A549 (cell line): Measurements from ENCODE around the gene SULF2.

Experiments used
- CTCF ChIP-seq: fragments of >200 bp; sonication (Bioruptor Twin); formaldehyde crosslinking; IDR thresholded peaks from 3 replicates; pipeline ENCODE4 v1.5.1; 2016
- ESRRA ChIP-seq: fragments of 150-350 bp; IDR thresholded peaks from 2 replicates; pipeline ENCODE4 v1.6.1; 2014; ENCODE audit warnings: mild to moderate bottlenecking, low read length, borderline replicate concordance
- HDAC2 ChIP-seq: fragments of 200-600 bp; sonication (generic); IDR thresholded peaks from 2 replicates; pipeline ENCODE4 v1.6.1; 2016
- HMGXB4 ChIP-seq: fragments of 250-450 bp; sonication (Bioruptor Pico); IDR thresholded peaks from 2 replicates; pipeline ENCODE4 v1.5.0; 2021; ENCODE audit warnings: mild to moderate bottlenecking, moderate library complexity, borderline replicate concordance
- HOXA7 ChIP-seq: fragments of 250-450 bp; sonication (Bioruptor Pico); IDR thresholded peaks from 2 replicates; pipeline ENCODE4 v1.5.0; 2020; ENCODE audit warnings: mild to moderate bottlenecking, moderate library complexity
- MAX ChIP-seq: IDR thresholded peaks from 2 replicates; pipeline ENCODE4 v1.6.1; 2012
- NFE2L2 ChIP-seq: fragments of 150-350 bp; conservative IDR thresholded peaks from 2 replicates; pipeline ENCODE4 v1.6.1; 2014; ENCODE audit warnings: low read length
- REST ChIP-seq: fragments of 200-600 bp; sonication (generic); IDR thresholded peaks from 2 replicates; pipeline ENCODE4 v1.6.1; 2016; ENCODE audit warnings: antibody characterized with exemption, mild to moderate bottlenecking, moderate library complexity
- RNF2 ChIP-seq: fragments of 200-600 bp; sonication (generic); IDR thresholded peaks from 2 replicates; pipeline ENCODE4 v1.6.1; 2016; ENCODE audit warnings: low read depth, mild to moderate bottlenecking, antibody characterized with exemption, moderate library complexity, borderline replicate concordance

GRCh38 chr20:47711046-47711752, 74.1 kb downstream of the SULF2 start:
- TF ChIP-seq CTCF, result no peak
- TF ChIP-seq HMGXB4 (CRISPR knock-in tag), result no peak
- TF ChIP-seq HDAC2, result no peak
- TF ChIP-seq ESRRA, result no peak
- no peak for TF ChIP-seq RNF2
- no peak for TF ChIP-seq MAX
- no peak for TF ChIP-seq NFE2L2
- no peak for TF ChIP-seq REST
- TF ChIP-seq HOXA7 (CRISPR knock-in tag), result no peak
